Pancreas (tissue), 10 donors: Measurements from ENCODE around the gene SARS1. TPM values are rescaled to one million over a fixed set of nuclear protein-coding genes. Genes with fewer than 3 reads are reported as not detected.

ENCODE experiments used
- ATAC-seq, 4 donors: fragments of 200-7000 bp; cut with Tn5 transposase; one replicate each; pipeline versions ENCODE4 v1.8.0 to v1.9.1; 2020; ENCODE audit warnings: mild to moderate bottlenecking in 4 of 4, moderate library complexity in 4 of 4
- DNase-seq, 6 donors: peaks; one replicate each; pipeline ENCODE4 v3.0.0-alpha.2; 2020
- FAIRE-seq: peaks from 2 replicates; lab custom pipeline; 2012; peaks lifted over from hg19 to GRCh38; lab: Jason Lieb, UNC
- H3K27ac ChIP-seq, 4 donors: fragments of 200-600 bp; sonication (generic); 1 replicate in 3 of 4; 2 replicates in 1 of 4; pipeline versions ENCODE4 v1.5.0 to v1.8.0; 2020
- H3K27me3 ChIP-seq, 4 donors: fragments of 200-600 bp; one replicate each; pipeline ENCODE4 v1.8.0; 2021
- H3K36me3 ChIP-seq, 3 donors: fragments of 200-600 bp; sonication (generic) in 1 of 3; one replicate each; pipeline versions ENCODE4 v1.5.0 to v1.8.0; 2020 to 2021
- H3K4me1 ChIP-seq, 3 donors: fragments of 200-600 bp; one replicate each; pipeline ENCODE4 v1.8.0; 2021
- H3K4me3 ChIP-seq, 4 donors: fragments of 200-600 bp; sonication (generic) in 2 of 4; one replicate each; pipeline versions ENCODE4 v1.5.0 to v1.8.0; 2020 to 2021
- H3K9me3 ChIP-seq, 4 donors: fragments of 200-600 bp; one replicate each; pipeline ENCODE4 v1.8.0; 2021
- CTCF ChIP-seq, 4 donors: fragments of 200-600 bp; sonication (generic) in 3 of 4; IDR thresholded peaks; one replicate each; pipeline versions ENCODE4 v1.5.0 to v1.8.0; 2021; ENCODE audit warnings: antibody characterized with exemption in 4 of 4
- WGBS, 2 donors: extraction: QIAGEN DNeasy Blood & Tissue Kit; methylation state at CpG; one replicate each; pipeline ENCODE4 v1.1.7; 2013; 5-methylcytosine and 5-hydroxymethylcytosine counted together
- intact Hi-C, 3 donors: fragments of 100-400 bp; cut with DNase I; formaldehyde crosslinking; loops; one replicate each; pipeline versions ENCODE4 v1.11.1 to v1.14.2; 2022
- polyA plus RNA-seq, 2 donors: library from polyadenylated mRNA; stranded (reverse); fragments of 200-250 nt; gene quantifications; one replicate each; pipeline ENCODE4 v1.2.3, GENCODE V29; 2013
- total RNA-seq, 6 donors: library from RNA; stranded (reverse); fragmentation: NEBNext Ultra II Directional in 4 of 6; extraction: Animal tissue kit (Norgen Biotek cat#: 25700) in 4 of 6; gene quantifications; one replicate each; pipeline versions ENCODE4 v1.2.1 to v1.2.4, GENCODE V29; 2021 to 2023
- donor health status: healthy with polysubstance abuse.
- donor health status: DM: no; HTN: no; CAD: no; lungs with moderate emphysema.
- donor health status: DM: no; HTN: no; CAD: no.
- donor health status: control.
- donor health status: control.
- donor health status: Bipolar disorder and iron deficiency.
- donor health status: DM: yes; HTN: yes; CAD: no.
- donor health status: DM: no; HTN: no; CAD: no.
- donor health status: DM: no; HTN: no; CAD: no.
- donor health status: DM: yes; HTN: yes; CAD: no.

SARS1 gene
- total and polyA plus RNA-seq, 8 donors = 50.5 to 270 (median 115) TPM

GRCh38 chr1:109228167-109228566, 14.4 kb downstream of the SARS1 start:
- H3K4me3 ChIP-seq = no peak overlapping the region
- H3K9me3 ChIP-seq = no peaks in the 10 kb centered on the region
- H3K36me3 ChIP-seq = peaks cover 0 to 54% (median 31%) of the 10 kb centered on the region in 3 donors
- intact Hi-C loops = no loop called here
- WGBS, 2 donors = 85 to 88% methylated on average over 3 of the region's 3 CpGs
- no peaks in the 10 kb centered on the region for H3K4me1 ChIP-seq
- no peak overlapping the region for H3K27ac ChIP-seq
- no peak for TF ChIP-seq CTCF (IDR thresholded peaks at IDR 0.05)
- no peak for FAIRE-seq
- no peak for DNase-seq
- no peaks in the 10 kb centered on the region for H3K27me3 ChIP-seq
- no peak for ATAC-seq

- intact Hi-C loops = no loop called here
- Histone ChIP-seq H3K27ac (no peak overlapping the region), H3K4me3 (no peak overlapping the region), H3K4me1 (no peaks in the 10 kb centered on the region), H3K27me3 (no peaks in the 10 kb centered on the region), H3K36me3 (peaks cover 0 to 60% (median 37%) of the 10 kb centered on the region in 3 donors), H3K9me3 (no peaks in the 10 kb centered on the region)
- no peak for DNase-seq
- TF ChIP-seq CTCF (IDR thresholded peaks at IDR 0.05) = no peak
- 81 to 89% methylated on average over 13 of the region's 13 CpGs for WGBS, 2 donors
- FAIRE-seq = no peak
- ATAC-seq = no peak
Measured at GRCh38 chr1:109229531-109230127, 15.9 kb downstream of the SARS1 start.

- Histone ChIP-seq H3K4me1 (no peaks in the 10 kb centered on the region), H3K27ac (no peak overlapping the region), H3K36me3 (peaks cover 3 to 75% (median 52%) of the 10 kb centered on the region in 3 donors), H3K27me3 (no peaks in the 10 kb centered on the region), H3K9me3 (no peaks in the 10 kb centered on the region), H3K4me3 (no peak overlapping the region)
- WGBS, 2 donors = 64 to 74% methylated on average over 3 of the region's 3 CpGs
- DNase-seq (no peak), FAIRE-seq (no peak), ATAC-seq (no peak)
- intact Hi-C loops = no loop called here
- no peak for TF ChIP-seq CTCF (IDR thresholded peaks at IDR 0.05)
Measured at GRCh38 chr1:109231066-109231465, 17.3 kb downstream of the SARS1 start.

GRCh38 chr1:109235137-109235536, 21.4 kb downstream of the SARS1 start:
- FAIRE-seq = no peak
- ATAC-seq = no peak
- Histone ChIP-seq H3K27ac (no peak overlapping the region), H3K4me1 (no peaks in the 10 kb centered on the region), H3K27me3 (no peaks in the 10 kb centered on the region), H3K9me3 (no peaks in the 10 kb centered on the region), H3K4me3 (no peak overlapping the region), H3K36me3 (peaks cover 3 to 80% (median 59%) of the 10 kb centered on the region in 3 donors)
- intact Hi-C loops = no loop called here
- no peak for DNase-seq
- WGBS, 2 donors = 91 to 97% methylated on average over 7 of the region's 7 CpGs
- no peak for TF ChIP-seq CTCF (IDR thresholded peaks at IDR 0.05)

- ATAC-seq (no peak), FAIRE-seq (no peak), DNase-seq (no peak)
- intact Hi-C loops = no loop called here
- Histone ChIP-seq H3K9me3 (no peaks in the 10 kb centered on the region), H3K27ac (no peak overlapping the region), H3K27me3 (no peaks in the 10 kb centered on the region), H3K4me1 (peaks cover 0 to 5% (median 5%) of the 10 kb centered on the region in 3 donors), H3K36me3 (peaks cover 3 to 56% (median 45%) of the 10 kb centered on the region in 3 donors), H3K4me3 (no peak overlapping the region)
- 92% methylated on average over 3 of the region's 3 CpGs for WGBS, 2 donors
- no peak for TF ChIP-seq CTCF (IDR thresholded peaks at IDR 0.05)
Measured at GRCh38 chr1:109237512-109237911, 23.8 kb downstream of the SARS1 start.
